GM21529 (cell line): ENCODE measurements around the gene FSD1L.
"Not testable (repeated sequence)": the region's sequence is repeated elsewhere in the genome, so short reads cannot be mapped to it uniquely, and the experiment has no call there.

Experiments
- ATAC-seq: cut with Tn5 transposase; IDR thresholded peaks from one replicate; pipeline ENCODE4 v1.9.1; 2021; ENCODE audit not compliant: unreplicated experiment

FSD1L gene

DNA sequence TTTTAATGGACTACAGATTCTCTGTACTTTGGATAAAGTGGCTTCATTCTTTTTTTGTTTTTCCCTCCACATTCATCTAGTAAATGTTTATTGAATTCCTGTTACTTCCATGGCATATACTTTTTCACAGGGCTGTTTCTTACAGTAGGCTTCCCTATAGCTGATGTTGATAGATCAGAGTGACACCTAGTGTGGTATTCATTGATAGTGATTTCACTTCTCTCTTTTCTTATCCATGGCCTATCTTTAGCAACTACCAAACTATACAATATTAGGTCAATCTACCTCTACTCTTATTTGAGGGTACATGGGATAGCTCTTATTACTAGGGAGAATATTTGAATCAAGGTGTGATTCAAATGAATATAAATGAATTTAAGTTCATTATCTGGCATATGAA, 35.8 kb downstream of the FSD1L start:
- peak; percentile 64 for ATAC-seq

DNA sequence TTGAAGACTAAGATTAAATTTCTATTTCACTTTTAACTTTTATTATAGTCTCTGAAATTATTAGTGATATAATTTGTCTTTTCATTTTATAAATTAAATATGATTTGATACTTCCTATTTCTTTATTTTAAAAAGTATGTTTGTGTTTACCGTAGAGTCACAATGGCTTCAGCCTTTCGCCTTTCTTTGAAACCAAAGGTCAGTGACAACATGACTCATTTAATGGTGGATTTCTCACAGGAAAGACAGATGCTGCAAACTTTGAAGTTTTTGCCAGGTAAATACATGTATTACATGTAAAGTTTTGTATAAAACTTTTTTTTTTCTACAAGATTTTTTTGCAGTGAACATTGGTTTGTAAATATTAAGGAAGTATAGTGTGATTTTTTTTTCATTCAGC, 36.4 kb downstream of the FSD1L start:
- no peak for ATAC-seq

DNA sequence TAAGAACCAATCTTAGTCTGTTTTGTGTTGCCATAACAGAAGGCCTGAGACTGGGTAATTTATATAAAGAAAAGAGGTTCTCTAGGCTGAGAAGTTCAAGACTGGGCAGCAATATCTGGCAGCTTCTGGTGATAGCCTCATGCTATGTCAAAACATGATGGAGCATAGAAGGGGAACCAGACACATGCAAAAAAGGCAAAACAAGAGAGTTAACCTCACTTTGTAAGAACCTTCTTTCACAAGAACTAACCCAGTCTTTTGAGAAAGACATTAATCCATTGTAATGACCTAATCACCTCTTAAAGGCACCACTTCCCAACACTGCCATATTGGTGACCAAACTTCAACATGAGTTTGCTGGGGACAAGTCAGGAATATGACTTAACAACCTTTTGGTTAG, 37.3 kb downstream of the FSD1L start:
- ATAC-seq = no peak

- ATAC-seq = no peak
Measured at GRCh38 chr9:105496826-105497225, 49.0 kb downstream of the FSD1L start.

GRCh38 chr9:105497704-105498103, 49.9 kb downstream of the FSD1L start:
- ATAC-seq = no peak

GRCh38 chr9:105500108-105500766, 52.4 kb downstream of the FSD1L start:
- peak; percentile 90 for ATAC-seq

DNA sequence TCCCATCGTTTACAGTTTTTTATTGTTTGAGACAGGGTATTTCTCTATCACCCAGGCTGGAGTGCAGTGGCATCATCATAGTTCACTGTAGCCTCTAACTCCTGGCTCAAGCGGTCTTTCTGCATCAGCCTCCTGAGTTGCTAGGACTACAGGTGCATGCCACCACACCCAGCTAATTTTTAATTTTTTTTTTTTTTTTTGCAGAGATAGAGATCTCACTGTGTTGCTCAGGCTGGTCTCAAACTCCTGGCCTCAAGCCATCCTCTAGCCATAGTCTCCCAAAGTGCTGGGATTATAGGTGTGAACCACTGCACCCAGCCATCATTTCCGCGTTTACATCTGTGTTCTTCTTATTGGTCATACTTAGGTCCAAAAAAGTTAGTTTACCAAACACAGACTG, 53.6 kb downstream of the FSD1L start:
- ATAC-seq = no peak

- ATAC-seq = no peak
Measured at GRCh38 chr9:105502276-105502675, 54.4 kb downstream of the FSD1L start.

DNA sequence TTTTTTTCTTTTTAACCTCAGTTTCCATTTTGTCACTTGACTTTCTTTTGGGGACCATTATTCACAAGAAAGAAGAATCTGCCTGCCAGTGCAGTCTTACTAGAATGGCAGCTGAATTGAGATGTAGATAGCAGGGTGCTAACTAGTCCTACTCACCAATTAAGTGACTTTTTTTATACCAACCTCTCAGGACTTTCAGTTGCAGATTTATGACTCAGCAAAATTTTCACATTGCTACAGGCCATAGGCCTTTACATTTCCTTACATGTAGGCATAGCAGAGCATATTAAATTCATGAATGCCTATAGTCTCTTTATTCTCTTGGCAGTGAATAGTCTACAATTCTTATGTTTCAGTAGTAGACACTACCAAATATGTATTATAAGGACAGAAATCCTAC, 56.0 kb downstream of the FSD1L start:
- ATAC-seq = no peak

- no peak for ATAC-seq
Measured at GRCh38 chr9:105507096-105507790, 59.4 kb downstream of the FSD1L start.

DNA sequence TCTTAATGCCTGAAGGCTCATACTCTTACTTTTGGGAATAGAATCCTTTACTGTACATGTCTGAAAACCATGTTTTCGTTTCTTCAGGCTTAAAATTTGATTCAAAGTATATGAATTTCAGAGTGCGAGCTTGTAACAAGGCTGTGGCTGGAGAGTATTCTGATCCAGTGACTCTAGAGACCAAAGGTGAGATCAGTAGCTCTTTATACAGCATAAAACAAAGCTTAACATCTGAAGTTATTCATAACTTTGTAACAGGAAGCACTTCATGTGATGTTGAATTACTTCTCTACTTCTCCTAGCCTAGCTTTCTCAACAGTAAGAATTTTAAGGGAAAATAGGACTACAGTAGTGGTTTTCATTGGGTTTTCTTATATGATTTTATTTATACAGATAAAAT, 60.7 kb downstream of the FSD1L start:
- no peak for ATAC-seq

DNA sequence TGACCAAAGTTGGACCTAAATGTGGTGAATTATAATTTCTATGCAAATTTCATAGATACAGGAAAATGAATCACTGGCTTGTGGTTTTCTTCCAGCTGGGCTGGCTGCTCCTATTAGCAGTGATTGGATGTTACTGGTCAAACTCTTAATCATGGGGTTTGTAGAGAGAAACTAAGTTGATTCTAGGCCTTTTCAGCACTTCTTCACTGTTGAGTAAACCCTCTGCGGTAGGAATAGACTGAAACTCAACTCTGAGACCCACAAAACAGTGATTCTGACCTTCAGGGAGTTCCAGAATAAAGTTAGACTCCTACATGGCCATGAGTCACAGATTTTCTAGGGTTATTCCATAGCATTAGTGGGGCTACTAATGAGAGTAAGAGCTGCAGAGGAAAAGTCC, 62.2 kb downstream of the FSD1L start:
- ATAC-seq = peak; percentile 71

DNA sequence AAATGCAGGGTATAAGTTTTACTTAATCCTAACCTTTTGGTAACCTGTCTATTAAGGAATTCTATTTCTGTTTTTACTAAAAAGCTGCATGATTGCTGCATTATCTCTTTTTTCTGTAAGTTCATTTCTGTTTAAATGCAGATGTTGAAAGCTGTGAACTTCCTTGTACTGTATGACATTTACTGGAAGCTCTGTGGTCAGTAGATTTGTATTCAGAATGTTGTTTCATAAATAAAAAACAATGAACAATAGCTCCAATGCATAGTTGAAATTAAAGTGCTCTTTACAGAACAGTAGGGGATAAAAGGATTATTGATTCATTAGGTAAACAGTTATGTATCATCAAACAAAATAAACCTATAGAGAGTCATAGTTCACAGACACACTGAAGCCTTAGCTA, 63.6 kb downstream of the FSD1L start:
- ATAC-seq = no peak

- no peak for ATAC-seq
Measured at GRCh38 chr9:105515811-105516413, 68.1 kb downstream of the FSD1L start.

DNA sequence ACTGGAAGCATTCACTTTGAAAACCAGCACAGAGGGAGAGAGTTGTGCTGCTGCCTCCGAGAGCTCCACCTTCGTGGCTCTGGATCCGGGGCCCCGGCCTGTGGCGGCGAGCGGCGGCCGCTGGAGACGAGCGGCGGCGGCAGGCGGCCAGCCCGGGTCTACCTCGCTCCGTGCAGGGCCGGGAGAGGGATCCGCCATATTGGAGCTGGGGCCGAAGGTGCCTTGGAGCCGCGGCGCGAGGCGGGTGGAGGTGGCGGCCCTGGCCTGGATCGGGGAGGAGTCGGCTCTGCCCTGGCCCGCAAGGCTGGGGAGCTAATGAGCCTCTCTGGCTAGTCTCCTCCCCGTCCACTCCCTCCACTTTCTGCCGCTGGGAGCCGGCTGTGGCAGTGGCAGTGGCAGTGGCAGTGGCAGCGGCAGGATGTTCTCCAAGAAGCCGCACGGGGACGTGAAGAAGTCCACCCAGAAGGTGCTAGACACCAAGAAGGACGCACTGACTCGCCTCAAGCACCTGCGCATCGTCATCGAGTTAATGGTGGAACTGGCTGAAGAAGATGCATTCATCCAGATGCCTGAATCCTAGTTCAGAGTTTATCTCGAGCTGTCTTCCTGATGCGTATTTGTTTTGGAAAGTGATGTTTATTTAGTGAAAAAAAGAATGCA, 72.0 kb downstream of the FSD1L start:
- ATAC-seq = not testable (repeated sequence)

- ATAC-seq = not testable (repeated sequence)
Measured at GRCh38 chr9:105520992-105521391, 73.2 kb downstream of the FSD1L start.

GRCh38 chr9:105522618-105523385, 75.0 kb downstream of the FSD1L start:
- peak; percentile 94 for ATAC-seq

DNA sequence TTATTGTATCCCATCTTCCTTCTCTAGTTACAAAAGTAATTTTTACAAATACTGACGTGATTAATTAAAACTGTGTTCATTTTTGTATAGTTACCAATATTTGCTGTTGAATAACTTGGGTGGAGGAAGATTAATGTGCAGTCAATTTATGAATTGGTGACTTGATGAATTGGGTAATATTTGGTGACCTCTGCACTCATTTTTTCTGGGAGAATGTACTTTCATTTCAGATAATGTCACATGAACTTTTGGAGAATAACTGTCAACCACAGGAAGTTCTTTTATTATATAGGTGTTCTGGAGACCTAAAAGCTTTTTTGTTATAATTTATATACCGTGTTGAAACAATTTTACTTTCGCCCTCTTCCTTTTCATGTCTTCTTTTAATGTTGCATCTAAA, 83.7 kb downstream of the FSD1L start:
- ATAC-seq = no peak

DNA sequence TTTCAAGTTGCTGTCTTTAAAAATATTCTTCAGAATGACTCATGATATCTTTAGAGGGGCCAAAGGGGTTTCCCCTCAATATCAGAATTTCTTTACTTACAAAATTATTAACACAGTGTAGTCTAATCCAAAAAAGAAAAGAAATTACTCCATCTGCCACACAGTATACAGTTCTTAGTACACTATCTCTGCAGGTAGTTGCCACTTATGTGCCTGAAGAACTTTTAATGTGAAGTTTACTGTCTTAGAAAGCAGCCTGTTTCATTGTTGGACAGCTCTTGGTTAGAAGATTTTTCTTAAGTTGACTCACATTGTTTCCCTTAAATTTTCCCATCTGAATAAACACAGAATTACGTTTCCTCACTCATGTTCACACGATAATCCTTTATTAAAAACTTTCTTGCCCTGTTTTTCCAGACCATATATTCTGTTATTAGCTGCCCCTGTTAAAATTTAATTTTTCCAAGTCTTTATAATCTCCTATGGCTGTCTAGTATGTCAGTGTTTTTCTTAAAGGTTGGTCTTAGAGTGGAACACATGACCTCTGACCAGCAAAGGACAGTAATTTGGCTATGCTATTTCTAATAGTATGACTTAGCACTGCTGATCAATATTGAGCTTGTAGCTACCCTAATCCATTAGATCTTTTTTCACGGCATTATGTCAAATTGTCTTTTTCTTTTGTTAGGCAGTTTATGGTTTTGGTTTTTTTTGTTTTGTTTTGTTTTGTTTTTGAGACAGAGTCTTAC, 88.3 kb downstream of the FSD1L start:
- ATAC-seq = peak; percentile 70

GRCh38 chr9:105539452-105539851, 91.6 kb downstream of the FSD1L start:
- no peak for ATAC-seq
